H1 (cell line): ENCODE results near the gene FSIP1.

Experiments
- EGR1 ChIP-seq: IDR thresholded peaks from 2 replicates; pipeline ENCODE4 v1.6.1; 2011; ENCODE audit warnings: low read depth, low read length, borderline replicate concordance
- EP300 ChIP-seq, 2 experiments: IDR thresholded peaks; 1 replicate in 1 of 2; 2 replicates in 1 of 2; pipeline ENCODE4 v1.6.1; 2011 to 2012; ENCODE audit warnings: low read depth in 2 of 2, low read length in 2 of 2, mild to moderate bottlenecking in 2 of 2, borderline replicate concordance in 1 of 2, inconsistent platforms in 1 of 2, moderate library complexity in 1 of 2
- JUND ChIP-seq: IDR thresholded peaks from 2 replicates; pipeline ENCODE4 v1.6.1; 2011; ENCODE audit warnings: mild to moderate bottlenecking, improper control_type of control experiment, low read length
- POLR2A ChIP-seq, 2 experiments: IDR thresholded peaks; 1 replicate in 1 of 2; 2 replicates in 1 of 2; pipeline ENCODE4 v1.6.1; 2011; ENCODE audit warnings: low read depth in 2 of 2, low read length in 2 of 2, mild to moderate bottlenecking in 2 of 2; ENCODE audit errors: control extremely low read depth in 1 of 2
- RAD21 ChIP-seq, 2 experiments: IDR thresholded peaks in 1 of 2; conservative IDR thresholded peaks in 1 of 2; 2 replicates each; pipeline ENCODE4 v1.6.1; 2011; ENCODE audit warnings: low read depth in 2 of 2, low read length in 2 of 2, improper control_type of control experiment in 1 of 2, inconsistent platforms in 1 of 2, mild to moderate bottlenecking in 1 of 2, moderate library complexity in 1 of 2
- RXRA ChIP-seq: IDR thresholded peaks from 2 replicates; pipeline ENCODE4 v1.6.1; 2011; ENCODE audit warnings: low read depth, mild to moderate bottlenecking, low read length, moderate library complexity; ENCODE audit not compliant: insufficient read depth
- YY1 ChIP-seq: IDR thresholded peaks from 2 replicates; pipeline ENCODE4 v1.6.1; 2011; ENCODE audit warnings: low read depth, mild to moderate bottlenecking, low read length
- TF ChIP-seq, protein P1 (sequence below): IDR thresholded peaks from 2 replicates; pipeline ENCODE4 v1.6.1; 2012; ENCODE audit warnings: inconsistent platforms
- TF ChIP-seq, protein P2 (sequence below), 3 experiments: IDR thresholded peaks; 1 replicate in 2 of 3; 2 replicates in 1 of 3; pipeline versions ENCODE4 v1.5.1 to v1.6.1; 2011; ENCODE audit warnings: low read length in 3 of 3, mild to moderate bottlenecking in 3 of 3, inconsistent platforms in 2 of 3, low read depth in 1 of 3, moderate library complexity in 1 of 3; ENCODE audit not compliant: insufficient read depth in 1 of 3; ENCODE audit errors: control extremely low read depth in 1 of 3

DNA sequence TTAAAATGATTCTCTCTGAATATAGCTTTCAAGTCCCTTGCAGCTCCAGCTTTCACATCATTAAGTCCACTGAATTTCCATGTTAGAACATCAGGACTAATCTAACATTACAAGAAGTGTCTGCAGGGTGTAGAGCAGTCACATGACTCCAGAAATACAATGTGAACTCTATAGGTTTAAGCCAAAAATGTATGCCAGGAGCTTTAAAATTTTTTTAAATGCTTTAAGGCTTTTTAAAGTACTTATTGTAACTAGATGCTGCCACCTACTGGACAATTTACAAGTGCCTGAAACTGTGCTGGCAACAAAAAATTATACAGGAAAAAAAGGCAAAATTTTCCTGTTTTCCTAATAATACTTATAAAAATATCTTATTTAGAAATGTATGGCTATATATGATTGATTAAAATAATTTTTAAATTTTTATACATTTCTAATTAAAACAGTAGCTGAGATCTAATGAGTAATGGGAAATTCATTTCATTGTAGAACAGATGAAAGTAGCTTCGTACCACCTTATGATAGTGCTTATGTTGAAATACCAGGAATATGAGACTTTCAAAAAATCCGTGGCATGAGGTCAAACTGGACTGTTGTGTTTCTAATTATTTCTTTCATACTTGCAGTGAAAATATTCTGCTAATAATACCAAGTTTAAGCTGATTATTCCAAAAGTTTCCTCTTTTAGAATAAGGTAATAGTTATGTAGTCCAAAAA lies 25.7 kb downstream of the FSIP1 start:
- TF ChIP-seq POLR2A (IDR thresholded peaks at IDR 0.05; ENCODE audit: control extremely low read depth in 1 of 2, low read depth in 2 of 2, low read length in 2 of 2) (no peak), RXRA (no peak), YY1 (no peak), EP300 (IDR thresholded peaks at IDR 0.05; ENCODE audit: borderline replicate concordance in 1 of 2, low read depth in 2 of 2, low read length in 2 of 2) (no peak), RAD21 (IDR thresholded peaks at IDR 0.05 in 1 of 2, conservative IDR thresholded peaks at IDR 0.05 in 1 of 2; ENCODE audit: low read depth in 2 of 2, low read length in 2 of 2) (peak; percentile 71 to 78), JUND (no peak), EGR1 (no peak)
- TF ChIP-seq, protein P1, sequence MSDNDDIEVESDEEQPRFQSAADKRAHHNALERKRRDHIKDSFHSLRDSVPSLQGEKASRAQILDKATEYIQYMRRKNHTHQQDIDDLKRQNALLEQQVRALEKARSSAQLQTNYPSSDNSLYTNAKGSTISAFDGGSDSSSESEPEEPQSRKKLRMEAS: no peak
- TF ChIP-seq, protein P2, sequence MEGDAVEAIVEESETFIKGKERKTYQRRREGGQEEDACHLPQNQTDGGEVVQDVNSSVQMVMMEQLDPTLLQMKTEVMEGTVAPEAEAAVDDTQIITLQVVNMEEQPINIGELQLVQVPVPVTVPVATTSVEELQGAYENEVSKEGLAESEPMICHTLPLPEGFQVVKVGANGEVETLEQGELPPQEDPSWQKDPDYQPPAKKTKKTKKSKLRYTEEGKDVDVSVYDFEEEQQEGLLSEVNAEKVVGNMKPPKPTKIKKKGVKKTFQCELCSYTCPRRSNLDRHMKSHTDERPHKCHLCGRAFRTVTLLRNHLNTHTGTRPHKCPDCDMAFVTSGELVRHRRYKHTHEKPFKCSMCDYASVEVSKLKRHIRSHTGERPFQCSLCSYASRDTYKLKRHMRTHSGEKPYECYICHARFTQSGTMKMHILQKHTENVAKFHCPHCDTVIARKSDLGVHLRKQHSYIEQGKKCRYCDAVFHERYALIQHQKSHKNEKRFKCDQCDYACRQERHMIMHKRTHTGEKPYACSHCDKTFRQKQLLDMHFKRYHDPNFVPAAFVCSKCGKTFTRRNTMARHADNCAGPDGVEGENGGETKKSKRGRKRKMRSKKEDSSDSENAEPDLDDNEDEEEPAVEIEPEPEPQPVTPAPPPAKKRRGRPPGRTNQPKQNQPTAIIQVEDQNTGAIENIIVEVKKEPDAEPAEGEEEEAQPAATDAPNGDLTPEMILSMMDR (IDR thresholded peaks at IDR 0.05; ENCODE audit: control extremely low read depth in 1 of 3, insufficient read depth in 1 of 3, low read depth in 1 of 3, low read length in 3 of 3): peak in 2 of 3 experiments; percentile 46 to 57; a peak in 2 of 4 replicates
